Activated gamma-delta T cell (primary cell): Measurements from ENCODE around the gene CHEK1.

Experiments used
- DNase-seq: peaks from one replicate; lab custom pipeline; 2025; lab: John Stamatoyannopoulos, UW

CHEK1 gene

GRCh38 chr11:125626288-125626950, 1.5 kb downstream of the CHEK1 start:
- DNase-seq: no peak

GRCh38 chr11:125627236-125627910, 2.4 kb downstream of the CHEK1 start:
- DNase-seq: no peak

GRCh38 chr11:125637840-125638239, 12.9 kb downstream of the CHEK1 start:
- DNase-seq: no peak

DNA sequence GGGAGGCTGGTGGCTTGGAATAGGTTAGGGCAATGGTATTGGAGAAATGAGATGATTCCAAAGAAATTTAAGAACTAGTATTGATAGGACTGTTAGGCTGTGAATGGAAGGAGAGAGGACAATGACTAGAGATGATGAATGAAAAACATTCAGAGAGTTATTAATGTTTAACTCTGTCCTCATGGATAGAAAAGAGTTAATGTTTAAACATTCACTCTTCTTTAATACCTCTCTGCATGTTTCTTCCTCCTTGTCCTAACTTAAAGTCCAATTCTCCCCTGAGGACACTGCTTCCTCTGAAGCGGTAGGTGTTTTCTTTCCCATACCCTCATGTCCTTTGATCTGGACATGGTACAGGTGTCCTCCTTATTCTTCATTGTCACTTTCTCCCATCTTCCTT, 13.4 kb downstream of the CHEK1 start:
- no peak for DNase-seq

DNA sequence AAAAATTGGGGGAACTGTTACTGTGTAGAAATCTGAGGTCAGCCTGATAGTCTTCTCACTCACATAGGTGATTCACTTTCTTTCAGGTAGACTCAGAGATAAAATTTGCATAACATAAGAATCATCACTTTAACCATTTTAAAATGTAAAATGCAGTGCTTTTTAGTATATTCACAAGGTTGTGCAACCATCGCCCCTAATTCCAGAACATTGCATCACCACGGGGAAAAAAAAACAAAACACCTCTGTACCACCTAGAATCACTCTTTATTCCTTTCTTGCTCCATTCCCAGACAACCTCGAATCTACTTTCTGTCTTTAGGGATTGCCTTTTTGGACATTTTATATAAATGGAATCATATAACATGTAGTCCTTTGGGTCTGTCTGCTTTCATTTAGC, 20.9 kb downstream of the CHEK1 start:
- no peak for DNase-seq

DNA sequence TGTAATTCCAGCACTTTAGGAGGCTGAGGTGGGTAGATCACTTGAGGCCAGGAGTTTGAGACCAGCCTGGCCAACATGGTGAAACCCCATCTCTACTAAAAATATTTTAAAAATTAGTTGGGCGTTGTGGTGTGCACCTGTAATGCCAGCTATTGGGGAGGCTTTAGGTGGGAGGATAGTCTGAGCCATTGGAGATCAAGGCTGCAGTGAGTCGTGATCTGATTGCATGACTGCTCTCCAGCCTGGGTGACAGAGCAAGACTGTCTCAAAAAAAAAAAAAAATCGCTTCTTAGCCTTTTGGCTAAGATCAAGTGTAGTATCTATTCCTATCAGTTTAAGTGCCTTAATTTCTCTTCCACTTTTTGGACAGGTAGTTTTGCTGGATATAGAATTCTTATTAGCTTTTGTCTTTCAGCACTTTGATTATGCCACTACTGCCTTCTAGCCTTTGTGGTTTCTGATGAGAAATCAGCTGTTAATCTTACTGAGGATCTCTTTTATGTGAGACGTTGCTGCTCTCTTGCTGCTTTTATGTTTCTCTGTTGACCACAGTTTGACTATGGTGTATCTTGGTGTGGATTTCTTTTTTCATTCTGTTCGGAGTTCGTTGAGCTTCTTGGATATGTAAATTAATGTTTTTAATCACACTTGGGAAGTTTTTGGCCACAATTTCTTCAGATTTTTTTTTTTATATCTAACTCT, 24.7 kb downstream of the CHEK1 start:
- DNase-seq: no peak

GRCh38 chr11:125662689-125663088, 37.7 kb downstream of the CHEK1 start:
- no peak for DNase-seq

GRCh38 chr11:125663910-125664309, 38.9 kb downstream of the CHEK1 start:
- DNase-seq: no peak

- no peak for DNase-seq
Measured at GRCh38 chr11:125667151-125667550, 42.2 kb downstream of the CHEK1 start.

DNA sequence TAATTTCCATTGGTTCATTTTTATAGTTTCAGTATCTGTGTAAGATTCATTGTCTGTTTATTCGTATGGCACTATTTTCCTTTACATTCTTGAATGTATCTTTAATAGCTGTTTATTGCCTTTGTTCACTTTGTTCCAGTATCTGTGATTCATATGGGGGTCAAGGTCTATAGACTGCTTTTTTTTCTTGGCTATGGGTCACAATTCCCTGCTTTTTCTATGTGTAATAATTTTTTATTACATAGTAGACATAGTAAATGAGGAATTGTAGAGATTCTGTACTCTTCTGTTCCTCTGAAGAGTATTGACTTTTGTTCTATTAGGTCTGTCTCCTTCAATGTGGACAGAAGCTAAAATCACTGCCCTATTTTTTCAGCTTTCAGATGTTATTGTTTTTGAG, 45.2 kb downstream of the CHEK1 start:
- DNase-seq: no peak

DNA sequence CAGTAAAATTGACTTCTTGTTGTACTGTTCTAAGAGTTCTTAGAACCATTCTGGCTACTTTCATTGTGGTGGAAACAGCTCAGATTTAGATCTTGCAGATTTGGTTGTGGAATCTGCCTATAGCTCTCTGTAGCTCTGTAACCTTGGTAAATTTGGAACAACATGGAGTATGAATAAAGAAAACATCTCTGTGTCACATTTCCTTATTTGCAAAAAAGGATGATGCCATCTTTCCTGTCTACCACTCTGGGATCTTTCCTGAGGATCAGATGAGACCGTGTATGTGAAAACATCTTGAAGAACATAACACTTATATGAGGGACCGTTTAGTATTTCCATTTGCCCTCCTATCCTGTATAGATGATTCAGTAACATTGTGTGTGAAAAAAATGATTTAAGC, 46.6 kb downstream of the CHEK1 start:
- no peak for DNase-seq

DNA sequence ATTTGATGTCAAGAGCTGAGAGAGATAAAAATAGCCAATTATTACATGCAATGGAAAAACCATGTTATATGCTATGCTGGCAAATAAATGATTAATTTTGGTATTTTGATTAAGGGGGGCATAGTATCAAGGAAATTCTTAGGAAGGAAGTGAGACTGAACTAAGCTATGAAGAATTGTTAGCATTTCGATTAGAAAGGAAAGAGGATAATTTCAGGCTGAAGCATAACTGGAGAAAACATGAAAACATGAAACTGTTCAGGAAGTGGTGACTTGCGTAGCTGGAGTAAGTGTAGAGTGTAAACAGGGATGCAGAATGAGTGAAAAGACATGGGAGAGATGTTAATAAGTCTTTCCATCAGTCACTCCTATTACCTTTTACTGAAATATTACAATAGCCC, 49.2 kb downstream of the CHEK1 start:
- no peak for DNase-seq

- DNase-seq: no peak
Measured at GRCh38 chr11:125675196-125675595, 50.2 kb downstream of the CHEK1 start.

DNA sequence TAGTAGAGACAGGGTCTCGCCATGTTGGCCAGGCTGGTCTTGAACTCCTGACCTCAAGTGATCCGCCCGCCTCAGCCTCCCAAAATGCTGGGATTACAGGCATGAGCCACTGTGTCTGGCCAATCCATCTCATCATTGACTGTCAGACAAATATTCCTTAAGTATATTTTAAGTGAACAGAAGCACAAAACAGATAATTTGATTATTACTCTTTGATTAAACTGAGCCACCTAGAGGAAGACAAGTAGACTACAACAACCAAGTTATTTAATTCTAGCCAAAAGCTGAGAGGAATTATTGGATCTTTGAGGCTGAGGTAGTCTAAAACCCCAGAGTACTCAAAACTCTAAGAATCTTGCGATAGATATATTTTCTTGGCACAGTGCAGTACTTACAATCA, 54.4 kb downstream of the CHEK1 start:
- DNase-seq: no peak

DNA sequence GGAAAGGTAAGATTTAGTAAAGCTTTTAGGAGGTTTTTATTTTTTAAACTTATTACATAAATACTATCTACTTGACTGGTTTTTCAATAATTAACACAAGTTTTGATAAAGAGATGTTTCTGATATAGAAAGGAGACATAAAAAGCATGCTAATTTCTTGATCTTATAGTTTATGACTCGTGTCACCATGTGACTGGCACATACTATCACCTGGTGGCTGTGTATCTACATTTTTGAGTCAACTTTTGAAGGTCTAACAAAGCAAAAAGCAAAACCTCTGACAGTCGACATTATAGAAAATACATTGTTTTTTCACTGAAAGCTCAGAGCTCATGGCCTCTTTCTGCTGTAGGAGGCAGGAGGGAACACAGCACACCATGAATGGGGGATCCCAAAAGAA, 54.9 kb downstream of the CHEK1 start:
- no peak for DNase-seq

GRCh38 chr11:125680747-125681146, 55.8 kb downstream of the CHEK1 start, which contains the start of gene ACRV1:
Gene ACRV1, minus strand, starts transcription at chr11:125680847. Its CDS starts 67 bp downstream, at chr11:125680780.
- DNase-seq: no peak

DNA sequence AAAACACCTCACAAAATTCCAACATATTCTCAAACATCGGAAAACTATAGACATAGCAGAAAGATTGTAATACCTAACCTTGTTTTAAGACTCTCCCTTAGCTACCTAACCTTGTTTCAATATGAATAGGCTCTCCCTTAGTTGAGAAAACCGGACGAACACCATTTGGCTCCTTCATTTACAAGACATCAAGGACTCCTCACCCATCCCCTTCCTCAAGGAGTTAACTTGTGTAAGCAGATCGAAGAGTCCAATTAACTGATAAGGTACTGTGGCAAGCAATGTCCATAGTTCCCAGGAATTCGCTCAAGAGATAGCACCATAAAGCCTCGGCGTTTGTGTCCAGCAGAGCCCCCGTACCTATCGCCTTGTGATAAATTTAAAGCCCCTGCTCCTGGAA, 60.3 kb downstream of the CHEK1 start:
- DNase-seq: no peak

- no peak for DNase-seq
Measured at GRCh38 chr11:125688066-125688465, 63.1 kb downstream of the CHEK1 start.

DNA sequence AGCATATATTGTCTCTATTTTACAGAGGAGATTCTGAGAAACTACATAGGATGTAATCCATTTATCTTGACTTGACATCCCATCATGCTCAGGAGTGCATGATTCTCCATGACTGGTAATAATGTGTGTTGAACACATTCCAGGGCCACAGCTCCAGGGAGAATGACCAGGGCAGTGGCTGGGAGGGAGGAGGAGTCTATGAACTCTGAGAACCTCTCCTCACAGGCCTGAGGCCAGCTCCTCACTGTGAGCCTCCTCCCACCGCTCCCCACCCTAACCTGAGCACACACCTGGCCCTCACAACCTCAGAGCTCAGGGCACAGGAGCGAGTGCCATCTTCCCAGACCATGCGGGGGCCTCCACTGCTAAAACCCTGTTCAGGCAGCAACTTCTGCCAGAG, 63.7 kb downstream of the CHEK1 start:
- no peak for DNase-seq

- DNase-seq: no peak
Measured at GRCh38 chr11:125689274-125689859, 64.4 kb downstream of the CHEK1 start.

- DNase-seq: no peak
Measured at GRCh38 chr11:125690006-125690405, 65.0 kb downstream of the CHEK1 start.

DNA sequence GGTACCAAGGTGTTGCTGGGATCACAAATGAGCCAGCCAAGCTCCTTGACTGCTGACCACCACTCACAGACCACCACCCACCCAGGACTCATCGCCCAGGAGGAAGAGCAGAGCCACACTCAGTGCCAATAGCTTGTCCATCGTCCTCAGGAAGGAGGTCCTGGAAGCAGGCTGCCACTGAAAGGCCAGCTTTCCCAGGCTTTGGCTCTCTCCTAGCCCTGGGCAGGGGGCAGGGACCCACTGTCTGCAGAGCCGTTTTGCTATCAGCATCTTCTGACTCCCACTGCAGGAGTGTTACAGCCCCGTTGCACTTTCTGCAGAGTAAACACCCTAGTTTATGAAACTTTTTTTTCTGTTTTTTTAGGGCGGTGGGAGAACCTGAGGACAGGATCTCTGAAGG, 67.9 kb downstream of the CHEK1 start:
- DNase-seq: no peak

DNA sequence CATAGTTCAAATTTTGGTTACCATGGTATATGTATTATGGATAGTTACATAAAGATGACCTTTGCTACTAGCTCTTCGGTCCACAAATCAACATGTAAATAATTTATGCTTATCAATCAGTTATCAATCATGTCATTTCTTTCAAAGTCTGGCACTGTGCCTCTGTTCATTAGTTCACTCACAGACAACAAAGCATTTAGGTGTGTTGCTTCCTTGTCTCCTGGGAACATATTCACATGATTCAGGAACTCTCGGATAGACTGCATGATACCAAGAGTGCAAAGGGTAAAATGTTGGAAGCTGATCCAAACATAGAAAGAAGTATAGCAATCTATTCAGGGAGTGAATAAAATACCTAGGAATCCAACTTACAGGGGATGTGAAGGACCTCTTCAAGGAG, 70.0 kb downstream of the CHEK1 start:
- no peak for DNase-seq
